Measurements from ENCODE around the gene OR2AG1. TPM values are rescaled to one million over a fixed set of nuclear protein-coding genes. Genes with fewer than 3 reads are reported as not detected.

OR2AG1 gene, protein sequence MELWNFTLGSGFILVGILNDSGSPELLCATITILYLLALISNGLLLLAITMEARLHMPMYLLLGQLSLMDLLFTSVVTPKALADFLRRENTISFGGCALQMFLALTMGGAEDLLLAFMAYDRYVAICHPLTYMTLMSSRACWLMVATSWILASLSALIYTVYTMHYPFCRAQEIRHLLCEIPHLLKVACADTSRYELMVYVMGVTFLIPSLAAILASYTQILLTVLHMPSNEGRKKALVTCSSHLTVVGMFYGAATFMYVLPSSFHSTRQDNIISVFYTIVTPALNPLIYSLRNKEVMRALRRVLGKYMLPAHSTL
- total RNA-seq = not detected

GRCh38 chr11:6782720-6783119, at the start of gene OR2AG1:
TSS of gene OR2AG1 (plus strand) at chr11:6783020. CDS start at chr11:6785038, 2,018 bp downstream.
- Mint-ChIP-seq H3K27ac (no peak within 1 kb of the TSS), H3K9me3 (no peaks in the 10 kb centered on the region), H3K36me3 (no peaks in the 10 kb centered on the region)
- ATAC-seq = no peak
- no peak for DNase-seq (ENCODE audit: low spot score in 2 of 2)

- Mint-ChIP-seq H3K27ac (peak overlapping the region in 1 of 2 donors; percentile 84), H3K36me3 (peaks cover 4 to 49% of the 10 kb centered on the region in 2 donors), H3K9me3 (peaks cover 0 to 3% of the 10 kb centered on the region in 2 donors)
- ATAC-seq (peak; percentile 30 to 73), DNase-seq (ENCODE audit: low spot score in 2 of 2) (no peak)
These were observed 49.2 kb upstream of the OR2AG1 start for GRCh38 chr11:6733326-6734275.

DNA sequence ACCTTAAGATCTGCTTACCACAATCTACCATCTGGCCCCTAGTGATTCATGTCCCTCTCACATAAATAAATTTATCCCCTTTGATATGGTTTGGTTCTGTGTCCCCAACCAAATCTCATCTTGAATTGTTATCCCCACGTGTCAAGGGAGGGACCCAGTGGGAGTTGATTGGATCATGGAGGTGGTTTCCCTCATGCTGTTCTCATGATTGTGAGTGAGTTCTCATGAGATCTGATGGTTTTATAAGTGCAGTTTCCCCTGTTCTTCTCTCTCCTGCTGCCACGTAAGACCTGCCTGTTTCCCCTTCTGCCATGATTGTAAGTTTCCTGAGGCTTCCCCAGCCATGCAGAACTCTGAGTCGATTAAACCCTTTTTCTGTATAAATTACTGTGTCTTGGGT, 48.2 kb upstream of the OR2AG1 start:
- ATAC-seq = peak in 1 of 2 donors; percentile 63
- peaks cover 4 to 45% of the 10 kb centered on the region in 2 donors for H3K36me3 Mint-ChIP-seq

DNA sequence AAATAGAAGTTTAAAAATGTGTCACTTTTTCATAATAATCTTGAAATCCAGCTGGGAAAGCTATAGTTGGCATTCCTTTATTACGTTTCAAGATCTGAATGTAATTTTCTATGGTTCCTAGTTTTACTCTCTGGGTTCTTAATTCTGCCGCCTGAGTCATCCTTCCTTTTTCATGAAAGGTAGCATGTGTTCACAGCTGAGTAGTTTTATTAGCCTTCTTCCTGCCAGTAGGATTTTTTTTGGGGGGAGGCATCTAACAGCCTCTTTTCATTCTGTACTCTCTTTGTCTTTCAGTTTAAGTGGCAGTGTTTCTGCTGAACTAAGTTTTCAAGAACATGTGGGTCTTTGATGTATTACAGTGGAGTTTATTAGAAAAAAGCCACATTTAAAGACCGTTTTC, 47.5 kb upstream of the OR2AG1 start:
- ATAC-seq (peak; percentile 21 to 47), DNase-seq (ENCODE audit: low spot score in 2 of 2) (no peak)
- Mint-ChIP-seq H3K27ac (peak overlapping the region; percentile 78 to 86), H3K36me3 (peaks cover 4 to 49% of the 10 kb centered on the region in 2 donors), H3K9me3 (peaks cover 0 to 3% of the 10 kb centered on the region in 2 donors)

More for the DNA sequence above, 48.2 kb upstream of the OR2AG1 start:
- DNase-seq (ENCODE audit: low spot score in 2 of 2) = no peak
- Mint-ChIP-seq H3K27ac (peak overlapping the region; percentile 78 to 83), H3K9me3 (peaks cover 0 to 3% of the 10 kb centered on the region in 2 donors)

- H3K36me3 Mint-ChIP-seq = peaks cover 4 to 49% of the 10 kb centered on the region in 2 donors
- peaks cover 3 to 4% of the 10 kb centered on the region in 2 donors for H3K9me3 Mint-ChIP-seq
- H3K27ac Mint-ChIP-seq = peak overlapping the region in 1 of 2 donors; percentile 78
- DNase-seq (ENCODE audit: low spot score in 2 of 2) (no peak), ATAC-seq (peak; percentile 42 to 63)
These were observed 46.2 kb upstream of the OR2AG1 start for GRCh38 chr11:6736495-6737121.

- peak overlapping the region in 1 of 2 donors; percentile 78 for H3K27ac Mint-ChIP-seq
- DNase-seq (ENCODE audit: low spot score in 2 of 2) (peak in 1 of 2 donors; percentile 67), ATAC-seq (peak; percentile 25 to 66)
- H3K36me3 Mint-ChIP-seq = peaks cover 4 to 39% of the 10 kb centered on the region in 2 donors
- H3K9me3 Mint-ChIP-seq = peaks cover 3 to 4% of the 10 kb centered on the region in 2 donors
These were observed 44.9 kb upstream of the OR2AG1 start for GRCh38 chr11:6737872-6738466.

DNA sequence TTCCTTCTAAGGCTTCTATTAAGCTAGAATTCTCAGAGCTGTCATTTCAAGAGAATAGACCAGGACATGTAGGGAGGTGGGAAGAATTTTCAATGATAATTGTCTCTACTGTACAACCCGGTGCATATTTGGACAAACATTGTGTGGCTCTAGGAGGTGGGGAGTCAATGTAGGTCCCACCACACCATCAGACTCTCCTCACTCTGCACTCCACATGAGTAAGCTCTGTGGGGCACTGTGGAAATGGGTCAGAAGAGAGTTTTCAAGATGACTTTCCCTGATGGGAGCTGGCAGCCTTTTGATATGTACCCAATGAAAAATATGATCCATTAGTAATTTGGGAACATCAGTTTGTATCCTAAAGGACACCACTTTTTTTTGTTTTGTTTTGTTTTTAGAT, 44.2 kb upstream of the OR2AG1 start:
- Mint-ChIP-seq H3K27ac (no peak overlapping the region), H3K9me3 (peaks cover 3 to 4% of the 10 kb centered on the region in 2 donors), H3K36me3 (peaks cover 4 to 33% of the 10 kb centered on the region in 2 donors)
- DNase-seq (ENCODE audit: low spot score in 2 of 2) (no peak), ATAC-seq (no peak)

- peak; percentile 36 to 64 for ATAC-seq
- DNase-seq (ENCODE audit: low spot score in 2 of 2) = peak; percentile 22 to 68
These were observed 40.6 kb upstream of the OR2AG1 start for GRCh38 chr11:6742260-6742659.

DNA sequence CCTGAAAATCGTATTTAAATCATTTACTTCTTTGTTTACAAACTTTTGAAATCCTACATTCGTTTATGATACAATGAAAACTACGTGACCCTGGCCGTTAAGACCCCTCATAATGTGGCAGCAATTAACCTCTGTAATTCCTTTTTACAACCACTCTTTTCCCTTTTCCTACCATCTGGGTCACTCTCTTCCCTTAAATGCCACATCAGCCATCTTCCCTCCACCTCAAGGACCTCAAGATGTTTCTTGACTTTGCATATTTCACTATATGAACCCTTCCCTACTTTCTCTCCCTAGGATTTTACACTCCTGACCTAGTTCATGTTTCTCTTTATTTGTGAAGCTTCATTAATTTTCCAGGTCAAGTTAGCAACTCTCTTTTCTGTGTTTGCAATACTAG, 37.8 kb upstream of the OR2AG1 start:
- DNase-seq (ENCODE audit: low spot score in 2 of 2) (no peak), ATAC-seq (no peak)
- H3K27ac Mint-ChIP-seq = no peak overlapping the region
- H3K36me3 Mint-ChIP-seq = peaks cover 0 to 6% of the 10 kb centered on the region in 2 donors
- H3K9me3 Mint-ChIP-seq = peaks cover 0 to 4% of the 10 kb centered on the region in 2 donors

More at GRCh38 chr11:6742260-6742659, 40.6 kb upstream of the OR2AG1 start:
- Mint-ChIP-seq H3K9me3 (peaks cover 0 to 4% of the 10 kb centered on the region in 2 donors), H3K36me3 (peaks cover 0 to 12% of the 10 kb centered on the region in 2 donors), H3K27ac (peak overlapping the region in 1 of 2 donors; percentile 15)

GRCh38 chr11:6745465-6746015, 37.3 kb upstream of the OR2AG1 start:
- Mint-ChIP-seq H3K36me3 (peaks cover 0 to 6% of the 10 kb centered on the region in 2 donors), H3K9me3 (peaks cover 0 to 4% of the 10 kb centered on the region in 2 donors), H3K27ac (no peak overlapping the region)
- DNase-seq (ENCODE audit: low spot score in 2 of 2) (no peak), ATAC-seq (peak; percentile 37 to 42)

GRCh38 chr11:6746086-6746618, 36.7 kb upstream of the OR2AG1 start:
- Mint-ChIP-seq H3K27ac (no peak overlapping the region), H3K9me3 (peaks cover 0 to 5% of the 10 kb centered on the region in 2 donors), H3K36me3 (peaks cover 0 to 5% of the 10 kb centered on the region in 2 donors)
- peak in 1 of 2 donors; percentile 22 for DNase-seq (ENCODE audit: low spot score in 2 of 2)
- peak; percentile 66 to 76 for ATAC-seq

DNA sequence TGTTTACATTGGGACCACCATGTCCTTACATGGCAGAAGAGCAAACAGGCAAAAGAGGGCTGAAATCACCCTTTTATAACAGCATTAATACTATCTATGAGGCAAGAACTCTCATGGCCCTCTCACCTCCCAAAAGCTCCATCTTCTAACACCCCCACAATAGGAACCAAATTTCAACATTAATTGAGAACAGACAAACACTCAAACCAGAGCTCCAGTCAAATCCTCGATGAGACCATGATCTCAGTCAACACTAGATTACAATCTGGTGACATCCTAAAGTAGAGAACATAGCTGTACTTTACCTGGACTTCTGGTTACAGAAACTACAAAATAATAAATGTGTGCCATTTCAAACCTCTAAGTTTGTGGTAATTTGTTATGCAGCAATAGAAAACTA, 36.2 kb upstream of the OR2AG1 start:
- Mint-ChIP-seq H3K36me3 (peaks cover 0 to 5% of the 10 kb centered on the region in 2 donors), H3K9me3 (peaks cover 0 to 5% of the 10 kb centered on the region in 2 donors), H3K27ac (no peak overlapping the region)
- ATAC-seq = peak; percentile 19 to 38
- DNase-seq (ENCODE audit: low spot score in 2 of 2) = no peak

- DNase-seq (ENCODE audit: low spot score in 2 of 2) (no peak), ATAC-seq (peak; percentile 27 to 34)
- peaks cover 0 to 5% of the 10 kb centered on the region in 2 donors for H3K9me3 Mint-ChIP-seq
- no peak overlapping the region for H3K27ac Mint-ChIP-seq
- H3K36me3 Mint-ChIP-seq = peaks cover 0 to 5% of the 10 kb centered on the region in 2 donors
These were observed 35.6 kb upstream of the OR2AG1 start for GRCh38 chr11:6747097-6747668.

- H3K9me3 Mint-ChIP-seq = peaks cover 0 to 5% of the 10 kb centered on the region in 2 donors
- ATAC-seq (peak; percentile 62), DNase-seq (ENCODE audit: low spot score in 2 of 2) (peak in 1 of 2 donors; percentile 62)
- H3K36me3 Mint-ChIP-seq = peaks cover 0 to 5% of the 10 kb centered on the region in 2 donors
- no peak overlapping the region for H3K27ac Mint-ChIP-seq
These were observed 27.4 kb upstream of the OR2AG1 start for GRCh38 chr11:6755303-6755952.

DNA sequence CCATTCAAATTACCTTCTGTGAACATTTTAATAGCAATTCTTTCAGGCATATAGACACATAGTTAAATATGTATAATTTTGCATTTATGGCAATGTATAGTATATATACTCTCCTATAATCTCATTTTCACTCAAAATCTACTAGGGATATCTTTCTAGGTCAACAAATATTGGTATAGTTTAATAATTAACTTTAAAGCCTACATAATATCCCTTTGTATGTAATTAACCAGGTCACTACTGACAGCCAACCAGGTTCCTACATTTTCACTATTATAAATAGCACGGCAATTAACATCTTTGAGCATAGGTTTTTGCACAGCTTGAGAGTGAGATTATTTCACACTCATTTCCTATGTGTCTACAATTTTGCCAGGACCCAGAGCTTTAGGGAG, 26.9 kb upstream of the OR2AG1 start:
- no peak for DNase-seq (ENCODE audit: low spot score in 2 of 2)
- Mint-ChIP-seq H3K9me3 (peaks cover 0 to 2% of the 10 kb centered on the region in 2 donors), H3K27ac (no peak overlapping the region), H3K36me3 (peaks cover 0 to under 1% of the 10 kb centered on the region in 2 donors)
- ATAC-seq = no peak

Data from activated naive CD4-positive, alpha-beta T cell treated with anti-CD3 and anti-CD28 coated beads, Interleukin-2, amount 50 U/mL, for 72 hours (primary cell).